B cell (primary cell): ENCODE data around the gene LDLRAD3. TPM values are rescaled to one million over a fixed set of nuclear protein-coding genes. Genes with fewer than 3 reads are reported as not detected.

Source experiments
- ATAC-seq: fragments of 200-7000 bp; cut with Tn5 transposase; one replicate; pipeline ENCODE4 v1.10.0; 2021; ENCODE audit warnings: low read depth, mild to moderate bottlenecking, moderate number of reproducible peaks, moderate library complexity
- CTCF ChIA-PET: fragments of 350-600 bp; sonication (Branson Sonifier 250); formaldehyde crosslinking; loops from one replicate; lab custom pipeline; 2021; ENCODE audit warnings: antibody characterized with exemption, inconsistent platforms; lab: Charles Lee
- POLR2A ChIA-PET: fragments of 350-600 bp; sonication (Branson Sonifier 250); formaldehyde crosslinking; loops from one replicate; lab custom pipeline; 2021; ENCODE audit warnings: antibody characterized with exemption; lab: Charles Lee
- DNase-seq: peaks from one replicate; pipeline ENCODE4 v3.0.0; 2013
- H2AFZ ChIP-seq: 2 replicates; pipeline ENCODE4 v1.6.1; 2012; ENCODE audit warnings: mild to moderate bottlenecking, low read depth, low read length; ENCODE audit not compliant: insufficient read depth, poor library complexity, severe bottlenecking
- H3K27ac ChIP-seq, 2 donors: 1 replicate in 1 of 2; 2 replicates in 1 of 2; pipeline ENCODE4 v1.5.1; 2012 to 2013; ENCODE audit warnings: low read length in 2 of 2, mild to moderate bottlenecking in 2 of 2, moderate library complexity in 1 of 2
- H3K27me3 ChIP-seq, 4 experiments: fragments of 200-600 bp in 1 of 4; sonication (generic) in 1 of 4; replicated peaks in 1 of 4; 1 replicate in 2 of 4; 2 replicates in 2 of 4; pipeline versions ENCODE4 v1.6.1 to v1.7.0; 2013 to 2016; ENCODE audit warnings: low read length in 3 of 4, mild to moderate bottlenecking in 2 of 4, mixed read lengths in 1 of 4, moderate library complexity in 1 of 4; ENCODE audit not compliant: insufficient read depth in 4 of 4, control insufficient read depth in 3 of 4; ENCODE audit errors: control extremely low read depth in 1 of 4
- H3K36me3 ChIP-seq, 2 experiments: replicated peaks in 1 of 2; 1 replicate in 1 of 2; 2 replicates in 1 of 2; pipeline versions ENCODE4 v1.6.1 to v1.7.1; 2013; ENCODE audit warnings: low read length in 1 of 2; ENCODE audit not compliant: insufficient read depth in 2 of 2, control insufficient read depth in 1 of 2; ENCODE audit errors: control extremely low read depth in 1 of 2, extremely low read depth in 1 of 2
- H3K4me1 ChIP-seq, 2 donors: fragments of 200-600 bp in 1 of 2; sonication (generic) in 1 of 2; 1 replicate in 1 of 2; 2 replicates in 1 of 2; pipeline versions ENCODE4 v1.5.1 to v1.6.1; 2013 to 2017; ENCODE audit warnings: low read length in 2 of 2; ENCODE audit not compliant: control insufficient read depth in 2 of 2, insufficient read depth in 2 of 2
- H3K4me2 ChIP-seq: replicated peaks from 2 replicates; pipeline ENCODE3; 2012; ENCODE audit warnings: mild to moderate bottlenecking, low read depth, low read length; ENCODE audit not compliant: poor library complexity, severe bottlenecking
- H3K4me3 ChIP-seq, 5 experiments: fragments of 200-600 bp in 1 of 5; sonication (generic) in 1 of 5; 1 replicate in 3 of 5; 2 replicates in 2 of 5; pipeline versions ENCODE4 v1.5.1 to v1.7.0; 2011 to 2016; ENCODE audit warnings: low read length in 4 of 5, mild to moderate bottlenecking in 4 of 5, low read depth in 2 of 5, control low read depth in 1 of 5, moderate library complexity in 1 of 5; ENCODE audit not compliant: insufficient read depth in 1 of 5; ENCODE audit errors: control extremely low read depth in 1 of 5, extremely low read depth in 1 of 5
- H3K79me2 ChIP-seq: fragments of 200-600 bp; sonication (generic); one replicate; pipeline ENCODE4 v1.6.0; 2016; ENCODE audit warnings: low read length; ENCODE audit not compliant: control insufficient read depth, insufficient read depth
- H3K9ac ChIP-seq: fragments of 200-600 bp; sonication (generic); 2 replicates; pipeline ENCODE4 v1.6.1; 2017; ENCODE audit warnings: mild to moderate bottlenecking, low read length, moderate library complexity
- H3K9me3 ChIP-seq, 3 donors: one replicate each; pipeline versions ENCODE4 v1.6.1 to v1.7.1; 2013; ENCODE audit warnings: low read length in 2 of 3; ENCODE audit not compliant: control insufficient read depth in 2 of 3, insufficient read depth in 1 of 3; ENCODE audit errors: control extremely low read depth in 1 of 3
- H4K20me1 ChIP-seq: 2 replicates; pipeline ENCODE4 v1.6.0; 2012; ENCODE audit warnings: mild to moderate bottlenecking, low read length; ENCODE audit not compliant: insufficient read depth, control insufficient read depth, poor library complexity, severe bottlenecking
- H3K27ac Mint-ChIP-seq: one replicate; pipeline ENCODE4 v1.8.0; 2021; ENCODE audit warnings: mixed read lengths
- H3K27me3 Mint-ChIP-seq: one replicate; pipeline ENCODE4 v1.8.0; 2021; ENCODE audit warnings: mixed read lengths
- H3K4me1 Mint-ChIP-seq: one replicate; pipeline ENCODE4 v1.8.0; 2021; ENCODE audit warnings: mixed read lengths
- H3K4me3 Mint-ChIP-seq: one replicate; pipeline ENCODE4 v1.8.0; 2021; ENCODE audit warnings: mixed read lengths
- H3K9me3 Mint-ChIP-seq: one replicate; pipeline ENCODE4 v1.8.0; 2022; ENCODE audit warnings: mixed read lengths; ENCODE audit not compliant: insufficient read depth
- EZH2 ChIP-seq: IDR thresholded peaks from 2 replicates; pipeline ENCODE4 v1.6.1; 2012; ENCODE audit warnings: borderline replicate concordance, low read depth, mild to moderate bottlenecking, moderate library complexity, low read length; ENCODE audit not compliant: insufficient read depth, poor library complexity, severe bottlenecking
- WGBS: methylation state at CpG from one replicate; pipeline ENCODE4 v1.1.5; 2013; ENCODE audit warnings: missing lambda C conversion rate; ENCODE audit not compliant: insufficient coverage; 5-methylcytosine and 5-hydroxymethylcytosine counted together
- intact Hi-C: fragments of 100-400 bp; cut with micrococcal nuclease; formaldehyde crosslinking; loops from one replicate; pipeline ENCODE4 v1.10.0; 2022
- polyA plus RNA-seq: library from polyadenylated mRNA; depleted of rRNA; stranded (reverse); fragments of >200 nt; gene quantifications from 2 replicates; pipeline ENCODE4 v1.2.3, GENCODE V29; 2012
- total RNA-seq, 2 donors: library from RNA; stranded (reverse); fragments of 120-200 nt in 1 of 2; gene quantifications; 1 replicate in 1 of 2; 2 replicates in 1 of 2; pipeline versions ENCODE4 v1.2.3 to v1.2.4, GENCODE V29; 2013 to 2022
- TF ChIP-seq, protein P1 (sequence below): fragments of 200-600 bp; IDR thresholded peaks from one replicate; pipeline ENCODE4 v1.8.0; 2022; ENCODE audit warnings: antibody characterized with exemption, mild to moderate bottlenecking

The LDLRAD3 gene
- total and polyA plus RNA-seq, 2 donors (not counting 1 experiment from before 2014, with no cell fraction given): 0.01 TPM; not detected in 1

DNA sequence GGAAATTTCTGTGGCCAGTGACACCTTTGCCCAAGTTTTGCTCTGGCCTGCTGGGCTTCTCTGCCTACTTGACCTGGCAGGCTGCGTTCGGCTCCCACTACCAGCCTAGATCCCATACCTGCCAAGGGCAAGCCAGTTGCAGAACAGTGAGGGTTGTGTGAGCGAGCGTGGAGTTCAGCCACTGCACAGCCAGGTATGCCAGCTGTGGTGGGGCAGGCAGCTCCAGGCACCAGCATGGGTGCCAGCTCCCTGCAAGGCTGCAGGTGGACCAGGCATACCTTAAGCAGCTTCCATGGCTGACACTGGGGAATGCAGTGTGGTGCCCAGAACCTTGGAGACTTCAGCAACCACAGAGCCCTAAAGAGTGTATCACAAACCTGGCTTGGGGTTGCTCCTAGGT lies 133.5 kb downstream of the LDLRAD3 start:
- intact Hi-C loops: no loop called here
- Mint-ChIP-seq H3K4me1 (no peaks in the 10 kb centered on the region), H3K27me3 (peaks cover 15% of the 10 kb centered on the region), H3K9me3 (no peaks in the 10 kb centered on the region), H3K4me3 (no peak overlapping the region), H3K27ac (no peak overlapping the region)
- no peaks in the 10 kb centered on the region for H3K4me1 ChIP-seq
- WGBS: 100% methylated on average over 4 of the region's 4 CpGs
- H3K4me3 ChIP-seq: no peak overlapping the region
- no peaks in the 10 kb centered on the region for H4K20me1 ChIP-seq
- CTCF ChIA-PET: no interaction called here
- H3K4me2 ChIP-seq: no peak overlapping the region
- H3K27me3 ChIP-seq: no peaks in the 10 kb centered on the region
- no peak overlapping the region for H3K27ac ChIP-seq
- H3K36me3 ChIP-seq: no peaks in the 10 kb centered on the region
- ATAC-seq (no peak), DNase-seq (no peak)
- H2AFZ ChIP-seq: no peak overlapping the region
- H3K79me2 ChIP-seq: no peaks in the 10 kb centered on the region
- H3K9me3 ChIP-seq: peaks cover 0 to 15% (median 0%) of the 10 kb centered on the region in 3 donors
- TF ChIP-seq, protein P1, sequence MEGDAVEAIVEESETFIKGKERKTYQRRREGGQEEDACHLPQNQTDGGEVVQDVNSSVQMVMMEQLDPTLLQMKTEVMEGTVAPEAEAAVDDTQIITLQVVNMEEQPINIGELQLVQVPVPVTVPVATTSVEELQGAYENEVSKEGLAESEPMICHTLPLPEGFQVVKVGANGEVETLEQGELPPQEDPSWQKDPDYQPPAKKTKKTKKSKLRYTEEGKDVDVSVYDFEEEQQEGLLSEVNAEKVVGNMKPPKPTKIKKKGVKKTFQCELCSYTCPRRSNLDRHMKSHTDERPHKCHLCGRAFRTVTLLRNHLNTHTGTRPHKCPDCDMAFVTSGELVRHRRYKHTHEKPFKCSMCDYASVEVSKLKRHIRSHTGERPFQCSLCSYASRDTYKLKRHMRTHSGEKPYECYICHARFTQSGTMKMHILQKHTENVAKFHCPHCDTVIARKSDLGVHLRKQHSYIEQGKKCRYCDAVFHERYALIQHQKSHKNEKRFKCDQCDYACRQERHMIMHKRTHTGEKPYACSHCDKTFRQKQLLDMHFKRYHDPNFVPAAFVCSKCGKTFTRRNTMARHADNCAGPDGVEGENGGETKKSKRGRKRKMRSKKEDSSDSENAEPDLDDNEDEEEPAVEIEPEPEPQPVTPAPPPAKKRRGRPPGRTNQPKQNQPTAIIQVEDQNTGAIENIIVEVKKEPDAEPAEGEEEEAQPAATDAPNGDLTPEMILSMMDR: no peak
- TF ChIP-seq EZH2: no peak
- H3K9ac ChIP-seq: no peak overlapping the region
- POLR2A ChIA-PET: no interaction called here

- intact Hi-C loops: no loop called here
- H4K20me1 ChIP-seq: no peaks in the 10 kb centered on the region
- Mint-ChIP-seq H3K4me1 (no peaks in the 10 kb centered on the region), H3K27ac (no peak overlapping the region), H3K4me3 (no peak overlapping the region), H3K9me3 (peaks cover 2% of the 10 kb centered on the region), H3K27me3 (peaks cover 15% of the 10 kb centered on the region)
- no peaks in the 10 kb centered on the region for H3K36me3 ChIP-seq
- no peaks in the 10 kb centered on the region for H3K4me1 ChIP-seq
- H3K4me3 ChIP-seq: no peak overlapping the region
- WGBS: 93% methylated on average over 10 of the region's 10 CpGs
- H3K27ac ChIP-seq: no peak overlapping the region
- H3K79me2 ChIP-seq: no peaks in the 10 kb centered on the region
- ChIA-PET POLR2A (no interaction called here), CTCF (no interaction called here)
- peaks cover 0 to 15% (median 0%) of the 10 kb centered on the region in 3 donors for H3K9me3 ChIP-seq
- H2AFZ ChIP-seq: no peak overlapping the region
- H3K4me2 ChIP-seq: no peak overlapping the region
- no peaks in the 10 kb centered on the region for H3K27me3 ChIP-seq
- DNase-seq (no peak), ATAC-seq (no peak)
- H3K9ac ChIP-seq: no peak overlapping the region
- TF ChIP-seq, protein P1: no peak
- no peak for TF ChIP-seq EZH2
These were observed 134.2 kb downstream of the LDLRAD3 start for GRCh38 chr11:36077886-36078685.
